ENCODE measurements around the gene KRTAP13-3.

KRTAP13-3 gene

DNA sequence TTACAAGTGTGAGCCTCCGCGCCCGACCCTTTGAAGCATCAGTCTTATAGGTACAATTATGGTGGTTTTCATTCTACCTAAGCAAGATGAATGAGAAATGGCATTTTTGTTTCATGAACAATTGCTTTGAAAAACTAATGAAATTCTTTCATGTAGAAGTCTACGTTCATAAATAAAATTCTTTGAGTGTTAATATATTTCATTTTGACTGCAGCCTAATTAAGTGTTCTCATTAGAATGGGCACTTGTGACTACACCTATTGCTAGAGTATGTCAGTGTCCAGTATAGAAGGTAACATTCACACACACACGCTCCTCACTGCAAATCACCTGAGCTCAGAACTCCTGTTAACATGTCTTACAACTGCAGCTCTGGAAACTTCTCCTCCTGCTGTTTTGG, 14.2 kb upstream of the KRTAP13-3 start, which contains the start of gene KRTAP15-1:
TSS of gene KRTAP15-1 (plus strand) at position 301 of the 400 bp plus-strand sequence. CDS start at position 354, 53 bp downstream.
- no peak within 1 kb of the TSS for H3K4me3 ChIP-seq (ENCODE audit: low read depth, low read length)
- TF ChIP-seq, protein P1, sequence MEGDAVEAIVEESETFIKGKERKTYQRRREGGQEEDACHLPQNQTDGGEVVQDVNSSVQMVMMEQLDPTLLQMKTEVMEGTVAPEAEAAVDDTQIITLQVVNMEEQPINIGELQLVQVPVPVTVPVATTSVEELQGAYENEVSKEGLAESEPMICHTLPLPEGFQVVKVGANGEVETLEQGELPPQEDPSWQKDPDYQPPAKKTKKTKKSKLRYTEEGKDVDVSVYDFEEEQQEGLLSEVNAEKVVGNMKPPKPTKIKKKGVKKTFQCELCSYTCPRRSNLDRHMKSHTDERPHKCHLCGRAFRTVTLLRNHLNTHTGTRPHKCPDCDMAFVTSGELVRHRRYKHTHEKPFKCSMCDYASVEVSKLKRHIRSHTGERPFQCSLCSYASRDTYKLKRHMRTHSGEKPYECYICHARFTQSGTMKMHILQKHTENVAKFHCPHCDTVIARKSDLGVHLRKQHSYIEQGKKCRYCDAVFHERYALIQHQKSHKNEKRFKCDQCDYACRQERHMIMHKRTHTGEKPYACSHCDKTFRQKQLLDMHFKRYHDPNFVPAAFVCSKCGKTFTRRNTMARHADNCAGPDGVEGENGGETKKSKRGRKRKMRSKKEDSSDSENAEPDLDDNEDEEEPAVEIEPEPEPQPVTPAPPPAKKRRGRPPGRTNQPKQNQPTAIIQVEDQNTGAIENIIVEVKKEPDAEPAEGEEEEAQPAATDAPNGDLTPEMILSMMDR (IDR thresholded peaks at IDR 0.05; ENCODE audit: low read depth, low read length) = no peak

DNA sequence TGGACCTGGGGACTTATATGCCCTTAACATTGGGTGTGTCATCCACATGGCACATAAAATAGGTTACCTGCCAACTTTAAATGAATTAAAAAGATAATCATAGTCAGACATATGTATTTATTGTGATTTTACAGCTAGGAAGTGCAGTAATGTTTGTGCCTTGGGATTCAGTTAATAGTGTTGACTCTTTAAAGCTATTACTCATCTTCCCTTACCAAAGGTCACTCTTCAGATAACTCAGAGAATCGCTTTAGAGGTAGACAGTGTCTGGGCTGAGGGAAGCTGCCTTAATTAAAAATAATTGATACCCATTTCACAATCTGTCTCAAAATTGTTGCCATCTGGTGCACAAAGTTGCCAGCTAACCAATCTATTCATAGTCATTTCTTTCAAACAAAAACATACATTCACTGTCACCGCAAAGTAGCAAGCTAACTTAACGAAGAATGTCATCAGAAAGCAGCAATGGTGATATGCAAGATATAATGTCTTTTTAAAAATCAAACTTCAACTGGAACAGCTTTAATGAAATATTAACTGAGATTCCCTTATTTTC, 11.4 kb upstream of the KRTAP13-3 start:
- H3K4me3 ChIP-seq (ENCODE audit: low read depth, low read length) = no peak overlapping the region
- TF ChIP-seq, protein P1 (IDR thresholded peaks at IDR 0.05; ENCODE audit: low read depth, low read length) = no peak

DNA sequence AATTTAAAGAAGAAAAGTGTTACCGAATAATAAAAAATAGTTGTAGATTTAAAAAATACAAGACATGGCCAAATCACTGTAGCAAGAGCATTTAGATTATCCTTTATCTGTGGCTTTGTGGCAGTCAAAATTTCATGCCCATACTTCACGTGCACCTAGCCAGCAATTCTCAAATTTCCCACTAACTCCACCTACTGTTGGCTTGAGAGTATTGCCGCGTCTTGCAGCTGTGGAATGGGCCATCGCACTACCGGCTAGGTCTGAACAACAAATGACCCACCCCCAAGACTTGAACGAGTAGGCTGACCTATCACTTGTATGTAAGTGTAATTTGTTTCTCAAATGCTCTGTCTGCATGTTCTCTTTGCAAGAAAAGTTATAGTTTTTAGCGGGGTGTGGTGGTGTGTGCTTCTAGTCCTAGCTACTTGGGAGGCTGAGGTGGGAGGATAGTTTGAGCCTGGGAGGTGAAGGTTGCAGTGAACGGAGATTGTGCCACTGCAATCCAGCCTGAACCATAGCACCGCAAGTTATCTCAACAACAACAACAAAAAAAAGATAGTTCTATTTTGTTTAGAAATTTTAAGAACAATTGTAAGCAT, 8.4 kb upstream of the KRTAP13-3 start:
- TF ChIP-seq, protein P1 (IDR thresholded peaks at IDR 0.05; ENCODE audit: low read depth, low read length) = no peak
- no peak overlapping the region for H3K4me3 ChIP-seq (ENCODE audit: low read depth, low read length)

DNA sequence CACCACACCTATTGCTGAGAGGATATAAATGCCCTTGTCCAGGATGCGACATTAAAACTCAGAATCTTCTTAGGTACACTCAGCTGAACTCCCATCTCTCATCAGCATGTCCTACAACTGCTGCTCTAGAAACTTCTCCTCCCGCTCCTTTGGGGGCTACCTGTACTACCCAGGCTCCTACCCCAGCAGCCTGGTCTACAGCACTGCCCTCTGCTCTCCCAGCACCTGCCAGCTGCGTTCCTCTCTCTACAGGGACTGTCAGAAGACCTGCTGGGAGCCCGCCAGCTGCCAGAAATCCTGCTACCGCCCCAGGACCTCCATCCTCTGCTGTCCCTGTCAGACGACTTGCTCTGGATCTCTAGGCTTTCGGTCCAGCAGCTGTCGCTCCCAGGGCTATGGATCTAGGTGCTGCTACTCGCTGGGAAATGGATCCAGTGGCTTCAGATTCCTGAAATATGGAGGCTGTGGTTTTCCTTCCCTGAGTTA, 4.5 kb upstream of the KRTAP13-3 start, which contains the start of gene KRTAP13-4:
TSS of gene KRTAP13-4 (plus strand) at position 51 of the 486 bp plus-strand sequence. CDS start at position 107, 56 bp downstream.
- TF ChIP-seq, protein P1 (IDR thresholded peaks at IDR 0.05; ENCODE audit: low read depth, low read length) = no peak

DNA sequence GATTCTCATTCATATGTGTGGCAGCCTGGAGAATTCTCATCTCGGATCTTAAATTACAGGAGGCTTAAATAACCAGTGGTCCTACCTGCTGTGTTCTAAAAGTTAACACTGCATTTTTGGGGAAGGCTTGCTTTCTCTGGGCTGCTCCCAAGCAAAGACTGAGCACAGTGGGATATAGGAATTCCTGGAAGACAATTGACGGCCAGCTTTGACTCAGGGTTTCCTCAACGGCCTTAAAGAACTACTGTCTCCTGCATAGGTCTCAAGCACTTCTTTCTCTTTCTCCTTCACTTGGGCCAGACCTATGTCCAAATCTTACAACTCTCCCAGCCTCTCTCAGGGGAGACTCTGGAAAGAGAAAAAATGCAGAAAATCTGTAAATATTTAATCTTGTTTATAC, 1.0 kb upstream of the KRTAP13-3 start:
- H3K4me3 ChIP-seq (ENCODE audit: low read depth, low read length) = no peak overlapping the region
- TF ChIP-seq, protein P1 (IDR thresholded peaks at IDR 0.05; ENCODE audit: low read depth, low read length) = no peak

More for the DNA sequence above, 4.5 kb upstream of the KRTAP13-3 start, which contains the start of gene KRTAP13-4:
- H3K4me3 ChIP-seq (ENCODE audit: low read depth, low read length) = no peak within 1 kb of the TSS

DNA sequence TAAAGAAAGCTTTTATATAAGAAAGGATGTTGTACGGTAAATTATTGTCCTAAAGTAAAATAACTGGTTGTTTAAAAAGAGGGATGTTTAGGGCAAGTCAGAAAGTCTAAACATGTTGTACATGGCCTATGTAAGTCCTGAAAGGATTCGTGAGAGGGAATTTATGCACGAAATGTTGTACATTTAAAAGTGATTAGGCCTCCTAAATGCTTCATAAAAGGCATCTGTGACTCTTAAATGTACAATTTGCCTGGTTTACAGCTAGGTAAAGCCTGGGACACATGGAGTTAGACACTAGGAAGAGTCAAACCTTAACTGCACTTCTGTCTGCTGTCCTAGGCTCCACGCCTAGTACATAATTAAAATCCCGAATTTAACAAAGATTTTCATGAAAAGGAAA, 9.7 kb downstream of the KRTAP13-3 start:
- TF ChIP-seq, protein P1 (IDR thresholded peaks at IDR 0.05; ENCODE audit: low read depth, low read length) = no peak

More for the DNA sequence above, 9.7 kb downstream of the KRTAP13-3 start:
- no peak overlapping the region for H3K4me3 ChIP-seq (ENCODE audit: low read depth, low read length)
